ENCODE results near the gene IRF8.

GRCh38 chr16:85944572-85945423, 45.8 kb downstream of the IRF8 start:
- 0 out of 2 replicates have a peak, but pooled peaks have one; percentile 5 for TF ChIP-seq POLR2A (IDR thresholded peaks at IDR 0.05; ENCODE audit: low read depth, low read length)
- no peak for TF ChIP-seq POLR2AphosphoS5 (IDR thresholded peaks at IDR 0.05; ENCODE audit: low read depth, low read length)
